H1 (cell line): ENCODE data around the gene RHOG. TPM values are rescaled to one million over a fixed set of nuclear protein-coding genes. Genes with fewer than 3 reads are reported as not detected.

Experiments
- CTCF ChIA-PET: fragments of 300-600 bp; sonication (Branson Sonifier 250); formaldehyde crosslinking; loops from one replicate; lab custom pipeline; 2021; ENCODE audit not compliant: partially characterized antibody; lab: Charles Lee
- POLR2A ChIA-PET: fragments of 300-600 bp; sonication (Branson Sonifier 250); formaldehyde crosslinking; loops from one replicate; lab custom pipeline; 2021; ENCODE audit warnings: inconsistent platforms; ENCODE audit not compliant: partially characterized antibody; lab: Charles Lee
- DNase-seq, 2 experiments: peaks; one replicate each; pipeline versions ENCODE4 v3.0.0 to v3.0.0-alpha.2; 2010 to 2022; ENCODE audit warnings: low spot score in 2 of 2, low read depth in 1 of 2, mixed read lengths in 1 of 2
- FAIRE-seq: peaks from 2 replicates; lab custom pipeline; 2011; peaks lifted over from hg19 to GRCh38; lab: Jason Lieb, UNC
- H2AFZ ChIP-seq: 2 replicates; pipeline ENCODE4 v1.8.1; 2012; ENCODE audit warnings: low read length, inconsistent platforms
- H2AK5ac ChIP-seq: 2 replicates; pipeline ENCODE4 v1.6.1; 2013; ENCODE audit warnings: low read depth, low read length
- H2BK120ac ChIP-seq: replicated peaks from 2 replicates; pipeline ENCODE3; 2013; ENCODE audit warnings: low read depth, low read length, inconsistent platforms
- H2BK12ac ChIP-seq: 2 replicates; pipeline ENCODE4 v1.6.1; 2013; ENCODE audit warnings: low read depth, low read length
- H2BK15ac ChIP-seq: 2 replicates; pipeline ENCODE4 v1.6.1; 2013; ENCODE audit warnings: low read length
- H2BK20ac ChIP-seq: 2 replicates; pipeline ENCODE4 v1.6.1; 2013; ENCODE audit warnings: low read length
- H2BK5ac ChIP-seq: 2 replicates; pipeline ENCODE4 v1.6.1; 2013; ENCODE audit warnings: low read depth, low read length
- H3K14ac ChIP-seq: 2 replicates; pipeline ENCODE4 v1.6.1; 2013; ENCODE audit warnings: inconsistent platforms; ENCODE audit not compliant: insufficient read length
- H3K18ac ChIP-seq: 2 replicates; pipeline ENCODE4 v1.6.1; 2013; ENCODE audit warnings: low read length; ENCODE audit errors: extremely low read depth
- H3K23ac ChIP-seq: 2 replicates; pipeline ENCODE4 v1.6.1; 2013; ENCODE audit warnings: inconsistent platforms; ENCODE audit not compliant: insufficient read length
- H3K23me2 ChIP-seq: 2 replicates; pipeline ENCODE4 v1.6.1; 2013; ENCODE audit warnings: low read depth, low read length
- H3K27ac ChIP-seq: 2 replicates; pipeline ENCODE4 v1.6.1; 2011; ENCODE audit warnings: low read depth, low read length, inconsistent platforms
- H3K27me3 ChIP-seq, 4 experiments: replicated peaks in 1 of 4; 1 replicate in 1 of 4; 2 replicates in 3 of 4; pipeline versions ENCODE4 v1.6.1 to v1.8.1; 2011 to 2013; ENCODE audit warnings: low read length in 3 of 4, mild to moderate bottlenecking in 3 of 4, inconsistent platforms in 2 of 4, mixed read lengths in 2 of 4, moderate library complexity in 1 of 4; ENCODE audit not compliant: control insufficient read depth in 3 of 4, insufficient read depth in 3 of 4; ENCODE audit errors: extremely low read depth in 1 of 4
- H3K36me3 ChIP-seq, 4 experiments: 2 replicates each; pipeline versions ENCODE4 v1.6.1 to v1.8.1; 2011 to 2013; ENCODE audit warnings: mild to moderate bottlenecking in 4 of 4, low read length in 3 of 4, moderate library complexity in 2 of 4, control low read depth in 1 of 4, inconsistent platforms in 1 of 4; ENCODE audit not compliant: insufficient read depth in 4 of 4, control insufficient read depth in 2 of 4
- H3K4ac ChIP-seq: replicated peaks from 2 replicates; pipeline ENCODE3; 2013; ENCODE audit warnings: low read length, low read depth, mixed read lengths, inconsistent platforms; ENCODE audit not compliant: insufficient read length
- H3K4me1 ChIP-seq, 4 experiments: replicated peaks in 1 of 4; 1 replicate in 1 of 4; 2 replicates in 3 of 4; pipeline versions ENCODE4 v1.6.1 to v1.8.1; 2011 to 2013; ENCODE audit warnings: low read length in 3 of 4, inconsistent platforms in 2 of 4, mixed read lengths in 1 of 4; ENCODE audit not compliant: insufficient read depth in 4 of 4, control insufficient read depth in 3 of 4
- H3K4me2 ChIP-seq, 2 experiments: 2 replicates each; pipeline versions ENCODE4 v1.6.1 to v1.8.1; 2011 to 2013; ENCODE audit warnings: low read depth in 2 of 2, low read length in 2 of 2, control low read depth in 1 of 2, inconsistent platforms in 1 of 2, mild to moderate bottlenecking in 1 of 2; ENCODE audit not compliant: insufficient read depth in 1 of 2
- H3K4me3 ChIP-seq, 4 experiments: fragments of 200-600, 300-600 bp in 1 of 4; sonication (generic), shearing (Covaris generic), sonication (Bioruptor Twin) in 1 of 4; 2 replicates each; pipeline versions ENCODE4 v1.5.1 to v1.8.1; 2011 to 2016; ENCODE audit warnings: low read length in 4 of 4, low read depth in 3 of 4, control low read depth in 2 of 4, inconsistent platforms in 2 of 4, mild to moderate bottlenecking in 2 of 4, mixed read lengths in 1 of 4, moderate library complexity in 1 of 4; ENCODE audit not compliant: insufficient read depth in 2 of 4; ENCODE audit errors: extremely low read depth in 1 of 4
- H3K56ac ChIP-seq: replicated peaks from 2 replicates; pipeline ENCODE3; 2013; ENCODE audit warnings: low read depth, mild to moderate bottlenecking, mixed read lengths, low read length, inconsistent platforms; ENCODE audit not compliant: insufficient read length
- H3K79me1 ChIP-seq: 2 replicates; pipeline ENCODE4 v1.6.1; 2013; ENCODE audit warnings: low read depth, low read length, control low read depth
- H3K79me2 ChIP-seq, 2 experiments: 2 replicates each; pipeline versions ENCODE4 v1.6.1 to v1.8.1; 2012 to 2013; ENCODE audit warnings: low read length in 2 of 2, mild to moderate bottlenecking in 2 of 2, inconsistent platforms in 1 of 2; ENCODE audit not compliant: insufficient read depth in 2 of 2, control insufficient read depth in 1 of 2
- H3K9ac ChIP-seq, 4 experiments: replicated peaks in 1 of 4; 1 replicate in 1 of 4; 2 replicates in 3 of 4; pipeline versions ENCODE4 v1.6.1 to v1.8.1; 2011 to 2013; ENCODE audit warnings: low read depth in 3 of 4, low read length in 3 of 4, control low read depth in 2 of 4, mild to moderate bottlenecking in 2 of 4, moderate library complexity in 2 of 4, inconsistent platforms in 1 of 4; ENCODE audit errors: extremely low read depth in 1 of 4
- H3K9me3 ChIP-seq, 2 experiments: 2 replicates each; pipeline versions ENCODE4 v1.6.1 to v1.8.1; 2012 to 2013; ENCODE audit warnings: mild to moderate bottlenecking in 2 of 2, moderate library complexity in 2 of 2, control low read depth in 1 of 2, inconsistent platforms in 1 of 2, low read depth in 1 of 2, low read length in 1 of 2, mixed read lengths in 1 of 2; ENCODE audit not compliant: insufficient read depth in 2 of 2
- H4K20me1 ChIP-seq, 2 experiments: replicated peaks in 1 of 2; 2 replicates each; pipeline versions ENCODE3 to v1.8.1; 2011 to 2013; ENCODE audit warnings: inconsistent platforms in 2 of 2, low read length in 2 of 2, mild to moderate bottlenecking in 1 of 2; ENCODE audit not compliant: insufficient read depth in 2 of 2, control insufficient read depth in 1 of 2
- H4K5ac ChIP-seq: 2 replicates; pipeline ENCODE4 v1.6.1; 2013; ENCODE audit warnings: low read length, low read depth, mixed read lengths, inconsistent platforms; ENCODE audit not compliant: insufficient read length
- H4K8ac ChIP-seq: 2 replicates; pipeline ENCODE4 v1.8.0; 2013; ENCODE audit warnings: mild to moderate bottlenecking, moderate library complexity, low read length, inconsistent platforms; ENCODE audit not compliant: insufficient read depth; ENCODE audit errors: extremely low read depth
- H4K91ac ChIP-seq: replicated peaks from 2 replicates; pipeline ENCODE3; 2013; ENCODE audit warnings: low read length, mixed read lengths, inconsistent platforms; ENCODE audit not compliant: insufficient read length
- WGBS, 2 experiments: shearing (Covaris generic) in 1 of 2; methylation state at CpG; one replicate each; pipeline versions ENCODE4 v1.1.6 to v1.1.7; 2013 to 2015; ENCODE audit warnings: low lambda C conversion rate in 2 of 2, mixed read lengths in 2 of 2, inconsistent platforms in 1 of 2, low coverage in 1 of 2, missing lambda C conversion rate in 1 of 2; ENCODE audit not compliant: insufficient replicate concordance in 2 of 2, insufficient coverage in 1 of 2, insufficient read length in 1 of 2; ENCODE audit errors: extremely low coverage in 1 of 2, missing lambda C conversion rate in 1 of 2; 5-methylcytosine and 5-hydroxymethylcytosine counted together
- polyA plus RNA-seq, 7 experiments: library from polyadenylated mRNA; depleted of rRNA in 3 of 7; stranded (reverse) in 5 of 7; unstranded in 2 of 7; fragments of >200 nt in 5 of 7; fragments of 200-250 nt in 2 of 7; gene quantifications; 1 replicate in 5 of 7; 2 replicates in 1 of 7; 4 replicates in 1 of 7; pipeline versions ENCODE4 v1.2.1 to v1.2.3, GENCODE V29; 2011 to 2013; ENCODE audit warnings: missing spikeins in 2 of 7, mixed read lengths in 2 of 7
- total RNA-seq: library from RNA; stranded (reverse); fragmentation: NEBNext Ultra II Directional; extraction: Animal tissue kit (Norgen Biotek cat#: 25700); gene quantifications from 2 replicates; pipeline ENCODE4 v1.2.1, GENCODE V29; 2021

Gene RHOG
- total and polyA plus RNA-seq, 2 of the 8 experiments (the other 6 are each of a cell fraction or from before 2014, with no cell fraction given), result 28.3 to 69.6 TPM

DNA sequence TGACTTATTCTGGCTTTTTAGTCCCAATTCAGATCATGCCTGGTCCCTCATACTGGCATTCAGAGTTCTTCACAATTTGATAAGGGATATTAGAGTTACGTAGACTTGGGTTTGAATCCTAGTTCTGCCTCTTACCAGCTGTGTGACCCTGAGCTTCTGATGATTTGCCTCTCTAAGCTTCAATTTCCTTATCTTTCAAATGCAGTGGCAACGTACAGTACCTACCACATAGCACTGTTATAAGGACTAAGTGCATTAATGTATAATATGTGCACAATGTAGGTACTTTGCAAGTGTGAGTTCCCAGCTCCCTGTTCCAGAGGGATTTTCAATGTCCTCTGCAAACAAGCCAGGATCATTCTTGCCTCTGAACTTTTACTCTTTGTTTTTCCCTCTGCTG is 7.3 kb downstream of the RHOG start:
- Histone ChIP-seq H2AFZ (no peak overlapping the region), H3K23ac (no peak overlapping the region), H2AK5ac (no peak overlapping the region), H2BK12ac (no peak overlapping the region), H2BK20ac (no peak overlapping the region), H4K20me1 (peaks cover 11 to 30% of the 10 kb centered on the region in 2 experiments), H3K27me3 (no peaks in the 10 kb centered on the region), H4K91ac (no peak overlapping the region), H3K79me2 (peaks cover 5 to 44% of the 10 kb centered on the region in 2 experiments), H3K79me1 (peaks cover 17% of the 10 kb centered on the region), H3K14ac (no peak overlapping the region), H4K8ac (no peak overlapping the region), H2BK15ac (no peak overlapping the region), H2BK120ac (no peak overlapping the region), H2BK5ac (no peak overlapping the region), H3K4me2 (no peak overlapping the region), H3K23me2 (no peaks in the 10 kb centered on the region), H3K4me1 (peaks cover 4 to 21% (median 15%) of the 10 kb centered on the region in 4 experiments), H3K4me3 (no peak overlapping the region), H3K18ac (no peak overlapping the region), H3K4ac (no peak overlapping the region), H3K56ac (no peak overlapping the region), H3K9me3 (no peaks in the 10 kb centered on the region), H3K36me3 (peaks cover 0 to 9% (median 4%) of the 10 kb centered on the region in 4 experiments; a peak in 4 of 8 replicates), H4K5ac (no peak overlapping the region), H3K27ac (no peak overlapping the region), H3K9ac (no peak overlapping the region)
- no peak for DNase-seq
- 92% methylated on average over 2 of the region's 2 CpGs; no CpG with 5 or more reads in 1 of the 2 experiments for WGBS, 2 experiments
- ChIA-PET CTCF (interaction anchor here (1.1 to 18.5 kb wide), 7 partner anchors 8 to 240 kb away, joined by 3 to 214 read pairs (median 5); partner anchors contain the start of genes RHOG and STIM1), POLR2A (interaction anchor here (0.6 to 1.3 kb wide), 2 partner anchors 36 to 123 kb away, joined by 3 read pairs; partner anchors contain the start of gene NUP98)
- no peak for FAIRE-seq
